ENCODE measurements around the gene UBC. TPM values are rescaled to one million over a fixed set of nuclear protein-coding genes. Genes with fewer than 3 reads are reported as not detected.

The UBC gene
- total and polyA plus RNA-seq, 9 of the 15 experiments (the other 6 are each of a cell fraction or from before 2014, with no cell fraction given) = 533 to 1,153 (median 813) TPM

DNA sequence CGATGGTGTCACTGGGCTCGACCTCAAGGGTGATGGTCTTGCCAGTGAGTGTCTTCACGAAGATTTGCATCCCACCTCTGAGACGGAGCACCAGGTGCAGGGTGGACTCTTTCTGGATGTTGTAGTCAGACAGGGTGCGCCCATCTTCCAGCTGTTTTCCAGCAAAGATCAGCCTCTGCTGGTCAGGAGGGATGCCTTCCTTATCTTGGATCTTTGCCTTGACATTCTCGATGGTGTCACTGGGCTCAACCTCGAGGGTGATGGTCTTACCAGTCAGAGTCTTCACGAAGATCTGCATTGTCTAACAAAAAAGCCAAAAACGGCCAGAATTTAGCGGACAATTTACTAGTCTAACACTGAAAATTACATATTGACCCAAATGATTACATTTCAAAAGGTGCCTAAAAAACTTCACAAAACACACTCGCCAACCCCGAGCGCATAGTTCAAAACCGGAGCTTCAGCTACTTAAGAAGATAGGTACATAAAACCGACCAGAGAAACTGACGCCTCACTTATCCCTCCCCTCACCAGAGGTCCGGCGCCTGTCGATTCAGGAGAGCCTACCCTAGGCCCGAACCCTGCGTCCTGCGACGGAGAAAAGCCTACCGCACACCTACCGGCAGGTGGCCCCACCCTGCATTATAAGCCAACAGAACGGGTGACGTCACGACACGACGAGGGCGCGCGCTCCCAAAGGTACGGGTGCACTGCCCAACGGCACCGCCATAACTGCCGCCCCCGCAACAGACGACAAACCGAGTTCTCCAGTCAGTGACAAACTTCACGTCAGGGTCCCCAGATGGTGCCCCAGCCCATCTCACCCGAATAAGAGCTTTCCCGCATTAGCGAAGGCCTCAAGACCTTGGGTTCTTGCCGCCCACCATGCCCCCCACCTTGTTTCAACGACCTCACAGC, 717 bp downstream of the UBC start (continued):
- TF ChIP-seq, protein P1, sequence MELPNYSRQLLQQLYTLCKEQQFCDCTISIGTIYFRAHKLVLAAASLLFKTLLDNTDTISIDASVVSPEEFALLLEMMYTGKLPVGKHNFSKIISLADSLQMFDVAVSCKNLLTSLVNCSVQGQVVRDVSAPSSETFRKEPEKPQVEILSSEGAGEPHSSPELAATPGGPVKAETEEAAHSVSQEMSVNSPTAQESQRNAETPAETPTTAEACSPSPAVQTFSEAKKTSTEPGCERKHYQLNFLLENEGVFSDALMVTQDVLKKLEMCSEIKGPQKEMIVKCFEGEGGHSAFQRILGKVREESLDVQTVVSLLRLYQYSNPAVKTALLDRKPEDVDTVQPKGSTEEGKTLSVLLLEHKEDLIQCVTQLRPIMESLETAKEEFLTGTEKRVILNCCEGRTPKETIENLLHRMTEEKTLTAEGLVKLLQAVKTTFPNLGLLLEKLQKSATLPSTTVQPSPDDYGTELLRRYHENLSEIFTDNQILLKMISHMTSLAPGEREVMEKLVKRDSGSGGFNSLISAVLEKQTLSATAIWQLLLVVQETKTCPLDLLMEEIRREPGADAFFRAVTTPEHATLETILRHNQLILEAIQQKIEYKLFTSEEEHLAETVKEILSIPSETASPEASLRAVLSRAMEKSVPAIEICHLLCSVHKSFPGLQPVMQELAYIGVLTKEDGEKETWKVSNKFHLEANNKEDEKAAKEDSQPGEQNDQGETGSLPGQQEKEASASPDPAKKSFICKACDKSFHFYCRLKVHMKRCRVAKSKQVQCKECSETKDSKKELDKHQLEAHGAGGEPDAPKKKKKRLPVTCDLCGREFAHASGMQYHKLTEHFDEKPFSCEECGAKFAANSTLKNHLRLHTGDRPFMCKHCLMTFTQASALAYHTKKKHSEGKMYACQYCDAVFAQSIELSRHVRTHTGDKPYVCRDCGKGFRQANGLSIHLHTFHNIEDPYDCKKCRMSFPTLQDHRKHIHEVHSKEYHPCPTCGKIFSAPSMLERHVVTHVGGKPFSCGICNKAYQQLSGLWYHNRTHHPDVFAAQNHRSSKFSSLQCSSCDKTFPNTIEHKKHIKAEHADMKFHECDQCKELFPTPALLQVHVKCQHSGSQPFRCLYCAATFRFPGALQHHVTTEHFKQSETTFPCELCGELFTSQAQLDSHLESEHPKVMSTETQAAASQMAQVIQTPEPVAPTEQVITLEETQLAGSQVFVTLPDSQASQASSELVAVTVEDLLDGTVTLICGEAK (IDR thresholded peaks at IDR 0.05) = no peak
- TF ChIP-seq, protein P1 (CRISPR knock-in tag; IDR thresholded peaks at IDR 0.05) = peak; percentile 82; the same call in 1 of the 2 replicates
- TF ChIP-seq ZNF431 (CRISPR knock-in tag; IDR thresholded peaks at IDR 0.05) (no peak), TOE1 (IDR thresholded peaks at IDR 0.05; ENCODE audit: borderline replicate concordance) (no peak), TOE1 (CRISPR knock-in tag; IDR thresholded peaks at IDR 0.05; ENCODE audit: borderline replicate concordance, low read depth) (peak; percentile 93; the same call in 1 of the 2 replicates), SPI1 (IDR thresholded peaks at IDR 0.05; ENCODE audit: borderline replicate concordance, low read depth, low read length) (no peak), RB1 (IDR thresholded peaks at IDR 0.05; ENCODE audit: low read depth) (0 out of 2 replicates have a peak, but pooled peaks have one; percentile 3), ZNF778 (CRISPR knock-in tag; IDR thresholded peaks at IDR 0.05) (no peak), POLR2A (conservative IDR thresholded peaks at IDR 0.05) (0 out of 2 replicates have a peak, but pooled peaks have one; percentile 75), ZNF57 (CRISPR knock-in tag; IDR thresholded peaks at IDR 0.05) (no peak)
- TF ChIP-seq, protein P2, sequence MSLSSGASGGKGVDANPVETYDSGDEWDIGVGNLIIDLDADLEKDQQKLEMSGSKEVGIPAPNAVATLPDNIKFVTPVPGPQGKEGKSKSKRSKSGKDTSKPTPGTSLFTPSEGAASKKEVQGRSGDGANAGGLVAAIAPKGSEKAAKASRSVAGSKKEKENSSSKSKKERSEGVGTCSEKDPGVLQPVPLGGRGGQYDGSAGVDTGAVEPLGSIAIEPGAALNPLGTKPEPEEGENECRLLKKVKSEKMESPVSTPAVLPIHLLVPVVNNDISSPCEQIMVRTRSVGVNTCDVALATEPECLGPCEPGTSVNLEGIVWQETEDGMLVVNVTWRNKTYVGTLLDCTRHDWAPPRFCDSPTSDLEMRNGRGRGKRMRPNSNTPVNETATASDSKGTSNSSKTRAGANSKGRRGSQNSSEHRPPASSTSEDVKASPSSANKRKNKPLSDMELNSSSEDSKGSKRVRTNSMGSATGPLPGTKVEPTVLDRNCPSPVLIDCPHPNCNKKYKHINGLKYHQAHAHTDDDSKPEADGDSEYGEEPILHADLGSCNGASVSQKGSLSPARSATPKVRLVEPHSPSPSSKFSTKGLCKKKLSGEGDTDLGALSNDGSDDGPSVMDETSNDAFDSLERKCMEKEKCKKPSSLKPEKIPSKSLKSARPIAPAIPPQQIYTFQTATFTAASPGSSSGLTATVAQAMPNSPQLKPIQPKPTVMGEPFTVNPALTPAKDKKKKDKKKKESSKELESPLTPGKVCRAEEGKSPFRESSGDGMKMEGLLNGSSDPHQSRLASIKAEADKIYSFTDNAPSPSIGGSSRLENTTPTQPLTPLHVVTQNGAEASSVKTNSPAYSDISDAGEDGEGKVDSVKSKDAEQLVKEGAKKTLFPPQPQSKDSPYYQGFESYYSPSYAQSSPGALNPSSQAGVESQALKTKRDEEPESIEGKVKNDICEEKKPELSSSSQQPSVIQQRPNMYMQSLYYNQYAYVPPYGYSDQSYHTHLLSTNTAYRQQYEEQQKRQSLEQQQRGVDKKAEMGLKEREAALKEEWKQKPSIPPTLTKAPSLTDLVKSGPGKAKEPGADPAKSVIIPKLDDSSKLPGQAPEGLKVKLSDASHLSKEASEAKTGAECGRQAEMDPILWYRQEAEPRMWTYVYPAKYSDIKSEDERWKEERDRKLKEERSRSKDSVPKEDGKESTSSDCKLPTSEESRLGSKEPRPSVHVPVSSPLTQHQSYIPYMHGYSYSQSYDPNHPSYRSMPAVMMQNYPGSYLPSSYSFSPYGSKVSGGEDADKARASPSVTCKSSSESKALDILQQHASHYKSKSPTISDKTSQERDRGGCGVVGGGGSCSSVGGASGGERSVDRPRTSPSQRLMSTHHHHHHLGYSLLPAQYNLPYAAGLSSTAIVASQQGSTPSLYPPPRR (CRISPR knock-in tag; IDR thresholded peaks at IDR 0.05; ENCODE audit: borderline replicate concordance) = peak; percentile 81; the same call in 1 of the 2 replicates
- TF ChIP-seq, protein P3, sequence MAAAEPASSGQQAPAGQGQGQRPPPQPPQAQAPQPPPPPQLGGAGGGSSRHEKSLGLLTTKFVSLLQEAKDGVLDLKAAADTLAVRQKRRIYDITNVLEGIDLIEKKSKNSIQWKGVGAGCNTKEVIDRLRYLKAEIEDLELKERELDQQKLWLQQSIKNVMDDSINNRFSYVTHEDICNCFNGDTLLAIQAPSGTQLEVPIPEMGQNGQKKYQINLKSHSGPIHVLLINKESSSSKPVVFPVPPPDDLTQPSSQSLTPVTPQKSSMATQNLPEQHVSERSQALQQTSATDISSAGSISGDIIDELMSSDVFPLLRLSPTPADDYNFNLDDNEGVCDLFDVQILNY (CRISPR knock-in tag; IDR thresholded peaks at IDR 0.05) = peak; percentile 87

All from K562 (cell line).